HG03571 (cell line): ENCODE data around the gene MYOZ1.

Experiments
- ATAC-seq: cut with Tn5 transposase; IDR thresholded peaks from one replicate; pipeline ENCODE4 v1.9.1; 2021; ENCODE audit not compliant: unreplicated experiment

MYOZ1 gene

DNA sequence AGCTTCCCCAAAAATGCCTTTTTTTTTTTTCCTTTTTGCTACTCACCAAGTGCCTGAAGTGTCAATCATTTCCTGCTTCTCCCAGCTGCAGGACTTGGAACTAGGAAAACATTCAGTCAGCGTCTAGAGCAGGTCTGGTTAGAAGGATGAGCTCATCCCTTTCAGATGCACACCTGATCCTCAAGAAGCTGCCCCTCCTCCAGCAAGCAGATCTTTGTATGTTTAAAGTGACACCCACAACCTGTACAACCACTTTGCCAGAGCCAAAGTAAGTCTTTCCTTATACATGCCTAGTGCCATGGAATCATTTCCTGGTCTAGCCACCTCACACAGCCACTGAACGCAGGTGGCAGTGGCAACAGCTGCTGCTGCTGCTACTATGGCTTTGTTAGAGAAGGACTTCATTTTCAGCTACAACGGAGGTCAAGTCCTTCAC, 39.8 kb downstream of the MYOZ1 start:
- ATAC-seq, result no peak

DNA sequence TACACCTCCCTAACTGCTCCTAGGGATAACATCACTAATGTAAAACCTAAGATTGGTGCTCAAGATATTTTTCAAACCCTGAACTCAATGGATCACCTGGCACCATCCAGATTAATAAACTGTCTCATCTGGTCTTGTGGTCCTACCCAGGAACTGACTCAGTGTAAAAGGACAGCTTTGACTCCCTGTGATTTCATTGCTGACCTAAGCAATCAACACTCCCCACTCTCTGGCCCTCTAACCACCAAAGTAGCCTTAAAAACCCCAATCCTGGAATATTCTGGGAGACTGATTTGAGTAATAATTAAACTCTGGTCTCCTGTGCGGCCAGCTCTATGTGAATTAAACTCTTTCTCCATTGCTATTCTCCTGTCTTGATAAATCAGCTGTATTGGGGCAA, 43.9 kb downstream of the MYOZ1 start:
- ATAC-seq, result no peak

DNA sequence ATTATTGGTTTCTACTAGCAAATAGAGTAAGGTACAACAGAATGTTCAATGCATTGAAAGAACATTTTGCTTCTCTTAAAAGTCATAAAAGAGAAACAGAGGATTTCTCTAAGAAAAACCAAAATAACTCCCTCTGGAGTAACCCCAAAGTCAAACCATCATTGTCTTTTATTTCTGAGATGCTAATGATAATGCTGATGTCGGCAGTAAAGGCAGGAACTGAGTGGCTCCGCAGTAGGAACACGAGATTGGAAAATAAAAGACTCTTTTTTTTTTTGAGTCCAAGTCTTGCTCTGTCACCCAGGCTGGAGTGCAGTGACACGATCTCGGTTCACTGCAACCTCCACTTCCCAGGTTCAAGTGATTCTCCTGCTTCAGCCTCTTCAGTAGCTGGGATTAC, 47.5 kb downstream of the MYOZ1 start:
- no peak for ATAC-seq

DNA sequence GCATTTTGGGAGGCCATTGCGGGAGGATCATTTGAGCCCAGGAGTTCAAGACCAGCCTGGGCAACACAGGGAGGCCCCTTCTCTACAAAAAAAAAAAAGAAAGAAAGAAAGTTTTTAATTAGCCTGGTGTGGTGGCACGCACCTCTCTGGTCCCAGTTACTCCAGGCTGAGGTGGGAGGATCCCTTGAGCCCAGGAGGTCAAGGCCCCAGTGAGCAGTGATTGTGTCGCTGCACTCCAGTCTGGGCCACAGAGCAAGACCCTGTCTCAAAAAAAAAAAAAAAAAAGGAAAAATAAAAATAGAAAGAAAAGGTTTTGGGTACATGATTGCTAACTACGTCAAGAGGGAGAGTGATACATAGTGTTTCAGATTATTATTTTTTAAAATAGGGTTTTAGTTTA, 48.2 kb downstream of the MYOZ1 start:
- ATAC-seq, result no peak

DNA sequence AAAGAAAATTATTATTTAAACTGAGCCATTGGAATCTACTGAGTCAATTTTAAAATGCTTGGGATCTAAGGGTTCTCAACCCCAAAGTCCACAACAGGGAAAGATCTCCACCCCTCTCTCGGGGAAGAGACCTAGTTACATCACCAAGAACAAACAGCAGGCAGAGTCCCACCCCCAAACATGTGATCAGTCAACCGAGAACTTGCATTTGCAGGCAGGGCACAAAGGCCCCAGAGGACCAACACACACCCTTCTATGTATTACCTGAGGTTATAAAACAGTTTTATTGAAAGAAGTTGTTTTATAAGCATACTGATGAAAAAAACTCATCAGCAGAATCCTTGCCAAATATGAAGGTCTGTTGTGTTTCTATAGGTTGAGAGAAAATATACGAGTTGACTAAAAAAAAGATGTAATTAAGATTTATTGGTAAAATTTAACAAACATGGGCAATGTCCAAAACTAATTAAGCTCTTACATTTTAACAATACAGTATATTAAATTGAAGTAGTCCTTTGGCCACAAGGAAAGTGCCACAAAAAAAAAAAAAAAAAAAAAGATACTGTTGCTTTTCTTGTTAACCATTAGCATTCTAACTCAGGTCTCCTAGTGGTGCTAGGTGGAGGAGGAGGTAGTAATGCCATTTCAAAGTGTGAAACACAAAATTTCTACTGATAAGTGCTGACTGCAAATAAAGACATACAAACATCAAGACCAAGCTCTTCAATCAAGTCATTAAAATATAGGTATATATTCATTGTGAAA, 49.2 kb downstream of the MYOZ1 start:
- no peak for ATAC-seq

DNA sequence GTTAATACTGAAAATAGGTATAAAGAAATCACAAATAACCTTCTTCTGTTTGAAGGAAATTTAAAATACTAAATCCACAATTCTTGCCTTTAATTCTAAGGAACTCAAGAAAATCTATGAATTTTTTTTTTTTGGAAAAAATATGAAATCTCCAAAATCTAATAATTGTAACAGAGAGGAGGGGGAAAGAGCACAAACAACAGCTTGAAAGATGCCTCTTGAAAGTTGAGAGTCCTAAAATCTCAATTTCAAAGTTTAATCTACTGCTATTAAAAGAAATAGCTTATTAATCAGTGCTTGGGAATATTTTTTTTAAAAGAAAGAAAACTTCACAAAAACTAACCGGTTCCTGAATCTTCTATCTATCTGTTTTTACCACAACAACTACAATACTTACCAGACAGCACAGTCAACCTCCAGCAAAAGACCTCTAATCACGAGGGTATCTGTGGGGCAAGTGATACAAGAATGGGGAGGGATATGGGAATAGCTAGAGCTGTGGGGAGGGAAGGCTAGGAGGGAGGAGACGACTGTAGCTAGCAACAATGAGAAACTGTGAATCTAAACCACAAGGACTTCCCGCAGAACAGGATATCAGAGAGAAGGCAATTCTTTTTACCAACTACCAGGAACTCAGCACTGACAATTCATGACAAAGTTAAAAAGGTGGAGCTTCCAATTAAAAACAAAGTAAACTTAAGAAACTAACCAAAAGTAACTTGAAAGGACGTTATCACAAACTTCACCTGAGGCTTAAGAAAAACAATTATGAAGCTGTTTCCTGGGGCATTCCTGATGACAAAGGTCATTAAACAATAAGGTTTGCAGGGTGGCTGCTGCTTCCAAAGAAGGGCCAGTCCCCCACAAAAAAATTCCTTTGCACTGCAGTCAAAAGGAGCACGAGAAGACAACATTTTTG, 50.1 kb downstream of the MYOZ1 start, which contains the start of gene USP54:
Gene USP54 (minus strand): TSS at position 462 of the 919 bp plus-strand sequence. CDS start 15,684 bp downstream, outside the sequence.
- no peak for ATAC-seq

DNA sequence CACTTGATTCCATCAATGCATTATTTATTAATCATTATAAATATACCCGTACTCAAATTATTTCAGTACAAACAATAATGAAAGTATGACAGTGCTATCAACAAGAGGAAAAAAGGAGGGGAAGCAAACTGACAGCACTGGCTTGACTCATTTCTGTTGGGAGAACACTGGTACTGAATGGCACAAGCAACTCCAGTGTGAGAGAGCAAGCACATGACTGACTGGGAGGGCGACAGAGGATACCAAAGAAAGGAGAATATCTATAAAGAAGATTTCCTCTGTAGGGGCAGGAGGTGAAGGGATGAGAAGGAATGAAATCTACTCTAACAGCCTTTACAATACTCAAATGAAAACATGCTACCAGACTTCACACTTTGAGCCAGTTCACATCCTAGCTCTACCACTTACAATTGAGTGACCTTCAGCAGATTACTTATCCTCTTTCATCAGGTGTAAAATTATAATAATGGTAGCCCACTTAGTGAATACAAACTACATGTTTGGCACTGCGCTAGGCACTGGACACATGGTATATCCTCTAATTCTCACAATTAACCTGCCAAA, 51.6 kb downstream of the MYOZ1 start:
- no peak for ATAC-seq

DNA sequence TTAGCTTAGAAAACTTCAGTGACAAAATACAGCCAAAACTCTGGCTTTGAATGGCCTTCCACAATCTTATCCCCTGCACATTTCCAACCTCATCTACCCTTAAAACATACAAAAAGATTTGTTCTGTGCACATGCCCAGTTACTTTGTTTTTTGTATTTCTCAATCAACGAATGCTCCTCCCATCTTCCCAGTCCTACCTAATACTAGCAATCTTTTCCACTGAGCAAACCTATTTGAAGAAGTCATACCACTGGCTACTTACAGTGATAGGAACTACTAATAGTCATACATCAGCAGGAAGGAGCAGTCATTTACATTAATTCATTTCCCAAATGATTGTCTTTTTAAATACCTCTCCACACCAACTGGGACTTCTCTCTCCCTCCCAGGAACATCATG, 52.6 kb downstream of the MYOZ1 start:
- ATAC-seq, result no peak

DNA sequence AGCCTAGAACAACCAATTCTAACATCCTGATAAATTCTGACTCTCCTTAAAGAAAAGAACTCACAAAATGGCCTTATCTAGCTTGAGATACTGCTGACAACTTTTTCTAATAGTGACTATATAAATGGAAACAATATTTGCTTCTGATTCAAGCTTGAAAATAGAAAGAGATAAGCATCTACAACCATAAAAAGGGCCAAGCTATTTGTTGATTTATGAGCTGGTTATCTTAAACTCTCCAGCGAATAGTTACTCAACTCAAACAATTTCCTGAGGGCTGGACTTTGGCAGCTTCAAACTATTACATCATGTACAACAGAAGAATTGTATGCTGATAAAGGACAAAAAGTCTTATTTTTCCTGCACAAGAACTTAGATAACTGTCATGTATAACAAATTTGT, 54.7 kb downstream of the MYOZ1 start:
- no peak for ATAC-seq

DNA sequence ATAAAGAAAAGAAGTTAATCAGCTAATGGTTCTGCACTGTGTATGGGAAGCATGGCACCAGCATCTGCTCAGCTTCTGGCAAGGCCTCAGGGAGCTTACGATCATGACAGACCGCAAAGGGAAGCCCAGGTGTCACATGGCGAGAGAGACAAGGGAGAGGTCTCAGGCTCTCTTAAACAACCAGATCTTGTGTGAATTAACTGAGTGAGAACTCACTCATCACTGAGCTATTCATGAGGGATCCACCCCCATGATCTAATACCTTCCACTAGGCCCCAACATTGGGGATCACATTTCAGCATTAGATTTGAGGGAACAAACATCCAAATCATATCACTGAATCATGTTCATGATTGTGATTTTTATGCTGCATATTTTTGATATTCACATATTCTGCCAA, 55.9 kb downstream of the MYOZ1 start:
- ATAC-seq, result no peak

DNA sequence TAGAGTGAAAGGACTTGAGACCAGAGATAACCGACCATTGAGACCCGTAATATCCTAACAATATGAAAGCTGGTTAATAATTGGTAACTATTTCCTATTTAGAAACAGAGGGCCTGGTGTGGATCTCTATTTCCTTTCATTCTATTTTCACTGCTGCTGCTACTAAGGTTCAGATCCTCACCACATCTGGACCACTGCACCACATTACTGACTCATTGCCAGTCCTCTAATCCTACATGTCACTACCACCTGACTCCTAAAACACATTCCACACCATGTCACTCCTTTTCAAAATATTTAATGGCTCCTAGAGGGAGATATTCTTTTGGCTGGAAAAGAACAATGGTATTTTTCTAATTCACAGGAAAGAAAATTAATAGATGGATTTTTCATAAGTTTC, 56.5 kb downstream of the MYOZ1 start:
- no peak for ATAC-seq

DNA sequence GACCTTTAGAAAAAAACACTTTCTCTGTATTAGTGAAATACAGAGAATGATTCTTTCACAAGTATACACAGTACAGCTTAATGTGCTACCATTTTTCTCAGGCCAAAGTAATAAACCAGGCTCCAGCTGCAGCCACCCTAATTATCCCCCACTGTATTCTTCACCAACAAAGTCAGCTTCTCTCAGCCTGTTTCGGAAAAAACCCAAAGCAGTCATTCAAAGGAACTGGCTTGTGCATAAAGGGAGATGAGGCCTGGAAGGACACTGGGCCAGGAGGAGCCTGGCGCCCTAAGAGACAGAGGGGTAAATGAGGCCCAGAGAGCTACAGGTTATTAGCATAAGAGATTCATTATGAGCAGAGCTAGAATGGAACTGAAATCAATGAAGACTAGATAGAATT, 59.4 kb downstream of the MYOZ1 start:
- ATAC-seq, result no peak
